HG02678 (cell line): ENCODE data around the gene TGFBI.

Experiments
- ATAC-seq: cut with Tn5 transposase; IDR thresholded peaks from one replicate; pipeline ENCODE4 v1.9.1; 2021; ENCODE audit warnings: mild to moderate bottlenecking, moderate library complexity; ENCODE audit not compliant: unreplicated experiment

Gene TGFBI

GRCh38 chr5:136000932-136001331, 27.9 kb upstream of the TGFBI start:
- ATAC-seq: no peak

- no peak for ATAC-seq
These were observed 27.3 kb upstream of the TGFBI start for GRCh38 chr5:136001466-136001981.

- no peak for ATAC-seq
These were observed 24.4 kb upstream of the TGFBI start for GRCh38 chr5:136004436-136004835.

GRCh38 chr5:136005476-136005875, 23.3 kb upstream of the TGFBI start:
- no peak for ATAC-seq

- no peak for ATAC-seq
These were observed 22.6 kb upstream of the TGFBI start for GRCh38 chr5:136006164-136006563.

GRCh38 chr5:136006761-136007251, 22.0 kb upstream of the TGFBI start:
- ATAC-seq: no peak

- no peak for ATAC-seq
These were observed 21.5 kb upstream of the TGFBI start for GRCh38 chr5:136007271-136007670.

- ATAC-seq: no peak
These were observed 17.3 kb upstream of the TGFBI start for GRCh38 chr5:136011414-136012001.

- no peak for ATAC-seq
These were observed 16.6 kb upstream of the TGFBI start for GRCh38 chr5:136012041-136012804.

- no peak for ATAC-seq
These were observed 15.2 kb upstream of the TGFBI start for GRCh38 chr5:136013559-136013958.

- no peak for ATAC-seq
These were observed 14.5 kb upstream of the TGFBI start for GRCh38 chr5:136014049-136015002.

- no peak for ATAC-seq
These were observed 13.8 kb upstream of the TGFBI start for GRCh38 chr5:136015003-136015375.

- no peak for ATAC-seq
These were observed 12.7 kb upstream of the TGFBI start for GRCh38 chr5:136015966-136016650.

- no peak for ATAC-seq
These were observed 11.8 kb upstream of the TGFBI start for GRCh38 chr5:136016945-136017530.

GRCh38 chr5:136018814-136019783, 9.7 kb upstream of the TGFBI start:
- no peak for ATAC-seq

GRCh38 chr5:136020001-136020382, 8.8 kb upstream of the TGFBI start:
- no peak for ATAC-seq

GRCh38 chr5:136020383-136021015, 8.3 kb upstream of the TGFBI start:
- no peak for ATAC-seq

GRCh38 chr5:136021016-136021405, 7.8 kb upstream of the TGFBI start:
- ATAC-seq: no peak

GRCh38 chr5:136022965-136023364, 5.8 kb upstream of the TGFBI start:
- ATAC-seq: no peak
